ENCODE data around the gene NECTIN1.

- TF ChIP-seq EZH2 (IDR thresholded peaks at IDR 0.05; ENCODE audit: borderline replicate concordance) = no peak
- TF ChIP-seq, protein P1, sequence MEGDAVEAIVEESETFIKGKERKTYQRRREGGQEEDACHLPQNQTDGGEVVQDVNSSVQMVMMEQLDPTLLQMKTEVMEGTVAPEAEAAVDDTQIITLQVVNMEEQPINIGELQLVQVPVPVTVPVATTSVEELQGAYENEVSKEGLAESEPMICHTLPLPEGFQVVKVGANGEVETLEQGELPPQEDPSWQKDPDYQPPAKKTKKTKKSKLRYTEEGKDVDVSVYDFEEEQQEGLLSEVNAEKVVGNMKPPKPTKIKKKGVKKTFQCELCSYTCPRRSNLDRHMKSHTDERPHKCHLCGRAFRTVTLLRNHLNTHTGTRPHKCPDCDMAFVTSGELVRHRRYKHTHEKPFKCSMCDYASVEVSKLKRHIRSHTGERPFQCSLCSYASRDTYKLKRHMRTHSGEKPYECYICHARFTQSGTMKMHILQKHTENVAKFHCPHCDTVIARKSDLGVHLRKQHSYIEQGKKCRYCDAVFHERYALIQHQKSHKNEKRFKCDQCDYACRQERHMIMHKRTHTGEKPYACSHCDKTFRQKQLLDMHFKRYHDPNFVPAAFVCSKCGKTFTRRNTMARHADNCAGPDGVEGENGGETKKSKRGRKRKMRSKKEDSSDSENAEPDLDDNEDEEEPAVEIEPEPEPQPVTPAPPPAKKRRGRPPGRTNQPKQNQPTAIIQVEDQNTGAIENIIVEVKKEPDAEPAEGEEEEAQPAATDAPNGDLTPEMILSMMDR (IDR thresholded peaks at IDR 0.05; ENCODE audit: poor library complexity) = no peak
Measured at GRCh38 chr11:119734788-119735187, 5.8 kb upstream of the NECTIN1 start.
